NCI-H187 (cell line): ENCODE measurements around the gene ZC3H14.

Experiments used
- DNase-seq, 2 experiments: peaks; one replicate each; lab custom pipeline; 2025; lab: John Stamatoyannopoulos, UW

Gene ZC3H14

DNA sequence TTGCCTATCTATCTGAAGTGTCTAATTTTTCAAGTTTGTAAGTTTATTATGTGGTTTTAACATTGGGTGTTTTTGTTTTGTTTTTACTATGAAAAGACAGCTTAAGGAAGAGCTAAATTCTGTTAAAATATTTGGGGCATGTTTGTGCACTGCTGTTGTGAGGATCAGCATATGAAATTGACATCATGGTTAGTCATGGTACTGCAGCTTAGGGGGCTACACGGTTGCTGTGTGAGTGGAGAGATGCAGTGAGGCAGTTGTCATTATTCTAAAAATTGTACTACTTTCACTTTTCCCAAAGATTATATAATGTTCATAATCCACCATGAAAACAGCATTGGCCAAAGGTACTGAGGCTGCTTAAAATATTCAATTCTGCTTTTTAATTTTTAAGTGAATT lies 49.0 kb downstream of the ZC3H14 start:
- no peak for DNase-seq

DNA sequence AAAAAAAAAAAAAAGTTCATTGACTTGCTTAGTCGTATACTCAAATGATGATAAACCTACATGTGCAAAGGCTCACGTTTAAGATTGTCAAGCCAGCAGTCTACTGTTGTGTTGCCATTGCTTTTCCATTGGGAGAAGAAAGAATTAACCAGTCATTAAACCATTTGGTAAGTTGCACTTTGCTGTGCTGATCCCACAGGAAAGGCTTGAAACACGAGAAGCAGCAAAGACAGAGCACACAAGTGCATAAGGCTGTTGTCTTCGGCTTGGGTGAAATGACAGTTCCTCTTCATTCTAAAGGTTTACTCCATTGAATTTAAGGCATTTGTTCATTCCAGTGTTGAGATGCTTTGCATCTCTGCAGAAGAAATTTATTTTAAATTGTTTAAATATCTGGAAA lies 50.1 kb downstream of the ZC3H14 start:
- DNase-seq, result no peak

DNA sequence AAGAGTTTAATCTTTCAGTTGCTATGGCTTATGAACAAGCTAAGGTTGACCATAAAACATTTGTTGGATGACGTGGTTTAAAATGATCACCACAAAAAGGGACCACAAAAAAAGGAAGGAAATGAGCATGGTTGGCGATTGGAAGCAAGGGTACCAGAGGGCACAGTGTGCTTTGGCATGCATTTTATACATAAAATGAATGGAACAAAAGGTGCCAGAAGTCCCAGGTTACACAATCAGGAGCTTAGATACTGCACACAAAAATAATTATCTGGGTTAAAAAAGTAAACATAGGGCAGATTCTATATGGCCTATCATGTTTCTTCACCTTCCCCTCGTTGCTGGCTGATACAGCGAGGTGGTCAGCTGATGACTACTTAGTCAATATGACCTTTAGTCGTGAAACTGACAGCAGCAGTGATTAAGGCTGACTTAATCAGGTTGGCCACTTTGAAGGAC lies 50.7 kb downstream of the ZC3H14 start:
- no peak for DNase-seq

DNA sequence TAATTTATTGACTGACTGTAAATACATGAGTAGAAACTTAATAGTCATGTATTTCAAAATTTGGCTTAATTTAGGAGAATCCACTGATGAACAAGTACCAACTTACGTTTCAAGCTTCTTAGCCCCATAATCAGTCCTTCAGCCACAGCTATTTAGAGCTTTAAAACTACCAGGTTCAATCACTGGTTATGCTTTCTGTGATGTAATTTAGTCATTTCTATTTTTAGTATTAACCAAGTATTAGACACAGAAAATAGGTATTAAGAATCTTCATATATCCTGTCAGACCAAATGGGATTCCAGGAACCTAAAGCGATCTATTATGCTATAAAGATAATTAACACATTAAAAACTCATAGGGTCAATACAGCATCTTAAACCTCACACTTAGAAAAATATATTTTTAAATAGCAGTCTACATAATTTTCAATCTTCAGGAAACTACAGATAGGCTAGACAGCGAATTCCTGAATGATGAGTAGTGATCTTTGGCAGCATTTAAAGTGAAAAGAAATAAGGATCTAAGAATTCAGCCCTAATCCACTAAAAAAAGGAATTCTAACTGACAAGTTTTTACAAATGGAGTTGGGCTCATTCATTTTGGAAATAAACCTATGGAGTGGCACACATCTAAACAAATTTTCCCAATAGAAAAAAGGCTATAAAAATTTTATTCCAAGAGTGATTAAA lies 51.5 kb downstream of the ZC3H14 start:
- no peak for DNase-seq

DNA sequence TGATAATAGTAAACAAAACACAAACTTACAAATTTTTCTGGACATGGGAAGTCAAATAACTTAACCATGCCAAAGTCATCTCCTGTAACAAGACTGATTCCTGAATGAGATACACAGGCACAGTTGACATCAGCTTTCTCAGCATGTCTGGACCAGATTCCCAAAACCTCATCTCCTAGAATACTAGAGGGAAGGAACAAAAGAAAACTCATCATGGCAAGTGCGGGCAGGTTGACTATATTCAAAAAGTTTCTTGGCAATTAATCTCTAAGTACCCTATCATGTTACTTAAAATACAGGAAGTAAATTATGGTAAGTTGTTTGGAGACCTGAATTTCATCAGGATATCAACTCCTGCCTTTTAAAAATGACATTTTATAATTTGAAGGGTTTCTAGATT lies 53.9 kb downstream of the ZC3H14 start:
- no peak for DNase-seq

DNA sequence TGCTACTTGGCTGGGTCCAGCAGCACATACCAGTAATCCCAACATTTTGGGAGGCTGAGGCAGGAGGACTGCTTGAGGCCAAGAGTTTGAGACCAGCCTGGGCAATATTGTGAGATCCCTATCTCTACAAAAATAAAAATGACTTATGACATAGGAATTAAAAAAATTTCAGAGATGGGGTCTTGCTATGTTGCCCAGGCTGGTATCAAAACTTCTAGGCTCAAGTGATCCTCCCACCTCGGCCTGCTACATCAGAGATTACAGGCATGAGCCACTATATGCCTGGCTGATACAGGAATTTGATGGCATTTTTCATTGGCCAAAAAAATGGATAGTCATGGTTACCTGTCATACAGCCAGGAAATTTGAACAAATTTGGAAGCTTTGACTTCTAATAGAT lies 54.6 kb downstream of the ZC3H14 start:
- no peak for DNase-seq

DNA sequence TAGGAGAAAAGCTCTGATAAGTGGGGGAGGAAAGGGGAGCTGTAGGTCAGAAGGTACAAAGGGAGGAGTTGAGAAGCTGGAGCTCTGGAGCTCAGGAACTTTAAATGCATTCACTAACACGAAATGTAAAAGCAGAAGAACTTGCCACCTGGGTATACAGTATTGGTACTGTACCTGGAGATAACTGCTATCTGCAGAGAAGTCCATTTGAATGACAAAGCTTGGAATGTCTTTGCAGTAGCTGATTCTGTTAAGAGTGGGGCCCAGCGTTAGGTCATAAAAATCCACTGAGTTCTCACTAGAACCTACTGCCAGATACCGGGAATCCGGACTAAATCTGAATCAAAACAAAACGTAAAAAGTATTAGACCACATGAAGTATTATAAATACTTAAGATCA lies 55.6 kb downstream of the ZC3H14 start:
- no peak for DNase-seq

DNA sequence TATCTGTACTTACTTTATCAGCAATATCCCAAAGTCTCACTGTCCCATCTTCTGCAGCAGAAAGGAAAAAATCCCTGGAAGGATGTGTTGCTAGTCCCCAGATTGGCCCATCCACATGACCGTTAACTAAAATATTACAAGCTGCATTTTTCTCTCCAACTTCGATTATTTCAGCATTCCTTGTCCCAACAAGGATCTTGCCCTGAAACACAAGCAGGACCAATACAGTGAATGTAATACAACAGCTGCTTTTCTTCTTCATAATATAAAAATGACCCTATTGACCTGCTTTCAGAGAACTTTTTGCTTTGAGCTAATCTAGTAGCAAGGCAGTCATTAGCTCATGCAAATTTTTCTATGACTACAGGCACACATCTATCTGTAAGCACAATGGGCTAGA lies 58.3 kb downstream of the ZC3H14 start:
- no peak for DNase-seq

DNA sequence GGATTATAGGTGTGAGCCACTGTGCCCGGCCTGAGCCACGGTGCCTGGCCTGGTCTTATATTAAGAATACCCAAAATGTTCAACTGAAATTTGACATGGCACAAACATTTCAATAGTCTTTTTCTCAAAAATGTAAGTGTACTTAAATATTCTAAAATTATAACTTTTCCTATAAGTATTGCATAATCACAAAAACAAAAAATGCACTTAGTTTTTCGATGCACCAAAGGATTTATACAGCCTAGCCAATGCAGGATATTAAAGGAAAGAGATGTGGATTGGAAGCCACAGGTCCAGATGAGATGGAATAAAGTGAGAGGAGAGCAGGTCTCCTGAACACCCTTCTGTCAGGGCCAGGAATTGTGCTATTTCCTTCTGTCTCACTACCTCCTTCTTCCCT lies 62.8 kb downstream of the ZC3H14 start:
- no peak for DNase-seq

DNA sequence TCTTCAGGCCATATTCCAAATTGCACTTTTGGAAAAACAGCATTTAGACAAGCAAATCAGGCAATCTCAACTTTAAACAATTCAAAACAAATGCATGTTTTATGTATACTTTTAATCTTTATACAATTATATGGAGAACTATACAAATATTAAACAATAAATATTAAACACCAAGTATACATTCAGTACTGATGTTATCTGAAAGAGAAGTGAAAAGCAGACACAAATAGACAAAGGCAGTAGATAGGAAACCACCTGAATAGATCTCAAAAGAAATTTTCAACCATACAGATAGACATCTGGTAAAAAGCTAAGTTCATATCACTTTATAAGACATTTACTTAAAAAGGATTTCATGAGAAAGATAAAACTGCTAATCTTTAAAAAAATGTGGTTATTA lies 65.2 kb downstream of the ZC3H14 start:
- DNase-seq, result no peak

DNA sequence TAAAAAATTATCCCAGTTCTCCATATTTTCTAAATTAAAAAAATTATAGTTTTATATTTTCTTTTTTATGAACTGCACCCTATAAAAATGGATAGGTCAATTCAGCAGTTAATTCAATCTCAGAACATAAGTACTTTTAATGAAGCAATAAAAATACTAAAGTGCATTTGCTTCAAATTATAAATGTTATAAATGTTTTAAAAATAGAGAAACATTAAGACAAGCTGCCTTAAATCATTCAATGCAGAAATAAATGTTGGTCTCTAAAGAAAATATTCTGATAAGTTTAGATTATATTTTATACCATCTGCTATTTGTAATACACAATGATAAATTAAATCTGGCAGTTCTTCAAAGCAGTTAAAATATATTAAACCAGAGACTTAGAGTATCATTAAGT lies 65.6 kb downstream of the ZC3H14 start:
- DNase-seq, result no peak

DNA sequence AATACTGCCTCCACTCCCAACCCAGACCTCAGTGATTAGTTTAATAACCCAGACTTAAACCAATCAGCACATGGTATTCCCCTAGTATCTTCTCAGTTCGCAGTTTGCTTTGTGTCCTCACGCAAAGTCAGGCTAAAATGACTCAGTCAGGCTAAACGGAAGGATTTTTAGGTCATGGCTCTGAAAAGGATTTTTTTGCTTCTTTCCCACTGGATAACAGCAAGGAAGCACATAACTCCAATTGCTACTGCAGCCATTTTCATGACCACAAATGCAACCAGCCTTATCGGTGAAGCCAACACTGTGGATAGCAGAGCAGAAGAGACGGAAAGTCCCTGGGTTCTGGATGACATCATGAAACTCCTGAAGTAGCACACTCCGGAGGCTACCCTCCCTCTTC lies 67.7 kb downstream of the ZC3H14 start:
- no peak for DNase-seq

DNA sequence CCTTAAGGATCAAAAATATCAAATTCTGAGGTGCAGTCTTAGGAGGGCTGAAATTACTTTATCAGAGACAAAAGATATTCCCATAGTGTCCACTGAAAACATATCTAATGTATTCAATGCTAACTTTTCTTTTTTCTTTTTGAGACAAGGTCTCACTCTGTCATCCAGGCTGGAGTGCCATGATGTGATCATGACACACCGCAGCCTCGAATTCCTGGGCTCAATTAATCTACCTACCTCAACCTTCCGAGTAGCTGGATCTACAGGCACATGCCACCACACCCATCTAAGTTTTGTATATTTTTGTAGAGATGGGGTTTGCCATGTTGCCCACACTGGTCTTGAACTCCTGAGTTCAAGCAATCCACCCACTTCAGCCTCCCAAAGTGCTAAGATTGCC lies 68.3 kb downstream of the ZC3H14 start:
- no peak for DNase-seq

DNA sequence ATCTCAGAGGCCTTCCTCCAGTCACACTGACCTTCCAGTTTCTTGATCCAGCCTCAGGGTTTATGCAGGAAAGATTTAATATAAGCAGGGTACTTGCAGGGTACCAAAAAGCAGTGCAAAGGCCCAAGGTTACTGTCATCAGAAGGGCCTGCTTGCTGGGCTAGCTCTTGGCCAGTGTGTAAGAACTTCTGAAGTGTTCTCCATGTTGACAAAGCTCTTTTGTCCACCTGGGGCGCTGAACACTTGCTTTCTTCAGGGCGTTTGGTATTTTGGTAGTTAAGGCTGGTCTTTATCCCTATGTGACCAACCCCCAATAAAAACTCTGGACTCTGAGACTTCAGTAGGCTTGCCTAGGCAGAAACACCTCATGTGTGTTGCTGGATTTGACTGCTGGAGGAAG lies 69.7 kb downstream of the ZC3H14 start:
- DNase-seq, result no peak

DNA sequence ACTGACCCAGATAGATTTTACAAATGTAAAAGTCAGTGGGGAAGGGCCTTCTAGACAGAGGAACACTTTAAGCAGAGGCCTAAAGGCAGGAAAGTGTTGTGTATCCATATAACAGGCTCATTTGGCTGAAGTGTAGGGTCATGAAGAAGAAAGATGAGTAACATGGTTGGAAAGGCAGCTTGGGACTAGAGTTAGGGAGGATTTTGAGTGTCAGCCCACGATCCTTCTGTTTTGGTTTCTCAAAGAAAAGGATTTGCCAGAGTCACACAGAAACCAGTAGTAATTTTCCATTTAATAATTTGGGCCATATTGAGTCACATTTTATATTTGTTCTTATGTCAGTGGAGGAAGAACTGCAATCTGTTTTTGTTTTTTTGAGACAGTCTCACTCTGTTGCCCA lies 76.4 kb downstream of the ZC3H14 start:
- DNase-seq, result no peak

DNA sequence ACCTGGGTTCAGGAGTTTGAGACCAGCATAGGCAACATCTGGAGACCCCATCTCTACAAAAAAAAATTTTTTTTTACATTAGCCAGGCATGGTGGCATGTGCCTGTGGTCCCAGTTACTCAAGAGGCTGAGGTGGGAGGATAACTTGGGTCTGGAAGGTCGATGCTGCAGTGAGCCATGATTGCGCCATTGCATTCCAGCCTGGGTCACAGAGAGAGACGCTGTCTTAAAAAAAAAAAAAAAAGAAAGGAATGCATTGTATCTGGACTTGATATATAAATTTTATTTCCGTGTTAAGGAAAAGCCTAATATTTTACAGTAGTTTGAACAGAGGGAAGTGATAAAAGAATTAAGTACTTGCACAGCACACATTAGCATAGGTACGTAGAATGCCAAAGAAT lies 97.2 kb downstream of the ZC3H14 start:
- DNase-seq, result no peak

DNA sequence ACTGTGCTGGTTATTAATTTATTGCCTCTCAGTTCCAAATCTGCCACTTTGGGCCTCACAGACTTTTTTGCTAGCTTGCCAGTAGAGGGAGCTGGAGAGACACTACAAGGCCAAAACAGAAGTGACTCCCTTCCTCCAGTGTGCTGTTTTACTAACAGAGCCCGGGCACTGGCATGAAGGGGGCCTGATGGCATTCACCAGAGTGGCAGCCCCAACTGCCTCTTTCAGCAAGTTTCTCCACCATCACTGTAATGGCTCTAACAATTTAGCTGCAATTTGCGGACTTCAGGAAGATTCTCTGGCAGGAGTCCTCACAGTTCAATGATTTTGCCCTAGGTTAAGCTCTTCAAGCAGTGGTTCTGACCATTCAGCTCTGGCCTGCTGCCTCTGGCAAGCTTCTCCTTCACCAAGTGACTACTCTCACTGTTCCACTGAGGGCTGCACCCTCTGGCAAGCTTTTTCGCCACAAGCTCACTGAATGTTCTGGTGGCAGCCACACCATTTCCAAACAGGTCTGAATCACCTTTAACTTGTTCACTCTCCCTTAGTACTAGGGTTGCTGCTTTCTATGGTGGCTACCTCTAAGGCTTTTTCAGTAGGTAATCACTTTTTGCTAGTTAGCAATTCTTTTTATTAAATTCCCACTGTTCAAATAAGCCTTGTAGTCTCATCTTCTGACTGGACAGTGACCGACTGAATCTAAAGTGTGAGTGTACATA lies 104.9 kb downstream of the ZC3H14 start:
- peak; percentile 5 to 50 for DNase-seq

DNA sequence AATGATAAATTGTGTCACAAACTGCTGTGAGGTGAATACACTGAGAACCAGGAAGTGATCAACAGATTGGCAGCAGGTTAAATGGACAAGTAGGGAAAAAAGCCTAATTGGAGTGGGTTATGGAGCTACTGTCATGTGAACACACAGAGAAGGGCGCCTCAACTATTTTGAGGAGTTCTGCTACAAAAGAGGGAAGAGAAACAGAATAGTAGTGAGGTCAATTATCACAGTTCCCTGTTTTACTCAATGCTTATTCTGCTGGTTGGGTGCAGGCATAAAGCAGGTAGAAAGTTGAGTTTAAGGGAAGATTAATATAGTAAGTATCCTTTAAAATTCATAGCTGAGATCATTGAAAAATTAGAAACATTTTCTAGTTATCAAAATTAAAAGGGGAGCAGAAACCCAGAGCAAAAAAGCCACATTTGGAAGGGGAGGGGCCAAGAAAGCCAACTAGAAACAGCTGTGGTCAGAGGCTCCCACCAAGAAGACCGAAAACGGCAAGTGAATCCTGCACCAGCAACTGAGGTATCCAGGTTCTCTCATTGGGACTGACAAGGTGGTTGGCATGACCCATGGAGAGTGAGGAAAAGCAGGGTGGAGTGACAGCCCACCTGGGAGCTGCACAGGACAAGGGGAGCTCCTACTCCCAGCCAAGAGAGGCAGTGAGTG lies 105.7 kb downstream of the ZC3H14 start:
- no peak for DNase-seq

DNA sequence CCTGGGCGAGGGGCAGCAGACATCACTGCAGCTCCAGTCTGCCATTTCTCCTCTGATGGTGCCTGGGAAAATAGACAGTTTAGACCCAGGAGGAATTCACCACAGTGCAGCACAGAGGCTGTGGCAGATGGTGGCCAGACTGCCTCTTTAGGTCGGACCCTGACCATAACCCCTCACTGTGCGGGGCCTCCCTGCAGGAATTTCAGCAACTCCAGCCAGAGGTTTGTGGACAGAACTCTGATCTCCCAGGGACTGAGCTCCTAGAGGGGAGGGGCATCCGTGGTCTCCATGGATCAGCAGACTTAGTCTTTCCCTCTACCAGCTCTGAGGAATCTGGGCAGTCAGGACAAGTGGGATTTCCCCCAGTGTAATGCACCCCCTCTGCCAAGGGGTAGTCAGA lies 106.5 kb downstream of the ZC3H14 start:
- DNase-seq, result no peak
